Stimulated activated CD4-positive, alpha-beta T cell treated with anti-CD3 and anti-CD28 coated beads, Interleukin-1b, Interleukin-23, amount 100 ng/mL, for 48 hours (primary cell): ENCODE measurements around the gene CCDC188.
"Not testable (repeated sequence)": the region's sequence is repeated elsewhere in the genome, so short reads cannot be mapped to it uniquely, and the experiment has no call there.

Experiments
- DNase-seq: peaks from one replicate; pipeline ENCODE4 v3.0.0-alpha.2; 2020

Gene CCDC188

GRCh38 chr22:20169253-20169822, 18.5 kb upstream of the CCDC188 start:
- DNase-seq, result no peak

GRCh38 chr22:20167643-20168322, 16.9 kb upstream of the CCDC188 start:
- DNase-seq, result no peak

- no peak for DNase-seq
Observed at GRCh38 chr22:20166703-20167102, 15.8 kb upstream of the CCDC188 start.

GRCh38 chr22:20165913-20166312, 15.1 kb upstream of the CCDC188 start:
- no peak for DNase-seq

GRCh38 chr22:20165421-20165820, 14.6 kb upstream of the CCDC188 start:
- no peak for DNase-seq

GRCh38 chr22:20164863-20165262, 14.0 kb upstream of the CCDC188 start:
- DNase-seq, result no peak

GRCh38 chr22:20160041-20160440, 9.2 kb upstream of the CCDC188 start:
- DNase-seq, result no peak

GRCh38 chr22:20159531-20159930, 8.7 kb upstream of the CCDC188 start:
- not testable (repeated sequence) for DNase-seq

- DNase-seq, result no peak
Observed at GRCh38 chr22:20159076-20159475, 8.2 kb upstream of the CCDC188 start.

- DNase-seq, result no peak
Observed at GRCh38 chr22:20158391-20159036, 7.7 kb upstream of the CCDC188 start.

DNA sequence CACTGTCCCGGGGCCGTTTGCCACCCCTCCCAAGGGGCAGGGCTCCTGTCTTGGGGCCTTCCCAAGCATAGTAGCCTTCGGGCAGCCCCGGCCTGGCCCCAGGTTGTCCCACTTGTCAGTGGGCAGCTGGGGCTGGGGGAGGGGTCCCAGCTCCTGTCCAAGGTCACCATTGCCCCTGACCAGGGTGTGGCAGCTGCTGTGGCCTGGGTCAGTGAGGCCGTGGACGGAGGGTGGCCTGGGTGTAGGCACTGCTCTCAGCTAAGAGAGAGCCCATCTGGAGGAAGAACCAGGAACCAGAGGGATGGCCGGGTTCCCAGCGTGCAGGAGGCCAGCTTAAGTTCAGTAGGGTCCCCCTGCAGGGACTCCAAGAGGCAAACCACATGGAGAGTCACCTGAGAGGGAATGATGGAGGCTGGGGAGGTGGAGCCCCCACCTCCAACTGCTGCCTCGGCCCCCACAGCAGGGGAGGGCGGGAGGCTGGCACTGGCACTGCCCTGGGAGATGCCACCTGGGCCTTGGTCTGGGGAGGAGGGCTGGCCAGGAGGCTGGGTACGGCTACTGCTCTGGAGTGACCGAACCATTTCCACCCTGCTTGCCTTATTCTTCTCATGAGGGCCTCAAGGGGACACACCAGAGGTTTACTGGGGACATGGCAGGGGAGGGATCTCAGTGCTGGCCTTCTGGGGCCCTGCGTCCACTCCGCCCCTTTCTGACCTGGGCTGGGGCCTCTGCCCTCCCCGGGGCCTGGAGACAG, 6.8 kb upstream of the CCDC188 start:
- no peak for DNase-seq

- DNase-seq, result peak; percentile 85
Observed at GRCh38 chr22:20156611-20157429, 6.0 kb upstream of the CCDC188 start.

GRCh38 chr22:20156042-20156389, 5.2 kb upstream of the CCDC188 start:
- no peak for DNase-seq

GRCh38 chr22:20155330-20156041, 4.6 kb upstream of the CCDC188 start:
- no peak for DNase-seq

- no peak for DNase-seq
Observed at GRCh38 chr22:20154602-20155187, 3.8 kb upstream of the CCDC188 start.

- no peak for DNase-seq
Observed at GRCh38 chr22:20153945-20154344, 3.1 kb upstream of the CCDC188 start.

DNA sequence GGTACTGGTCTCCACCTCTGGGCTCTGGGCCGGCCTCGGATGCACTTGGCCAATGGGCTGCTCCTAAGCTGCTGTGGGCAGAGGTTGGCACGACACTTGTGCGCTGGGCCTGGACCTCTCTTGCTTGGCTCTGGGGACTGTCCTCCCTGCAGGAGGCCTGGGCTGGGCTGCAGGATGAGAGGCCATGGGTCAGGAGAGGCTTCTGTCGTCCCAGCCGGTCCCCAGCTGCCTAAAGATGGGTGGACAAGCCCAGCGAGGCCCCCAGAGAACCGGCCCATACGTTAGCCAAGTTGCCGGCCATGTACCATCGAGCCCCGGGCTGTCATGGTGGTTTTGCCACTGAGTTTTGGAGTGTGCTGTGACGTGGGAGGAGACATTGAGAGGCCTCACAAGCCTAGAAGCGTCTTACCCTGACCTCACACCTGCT, 1.6 kb upstream of the CCDC188 start:
- no peak for DNase-seq

DNA sequence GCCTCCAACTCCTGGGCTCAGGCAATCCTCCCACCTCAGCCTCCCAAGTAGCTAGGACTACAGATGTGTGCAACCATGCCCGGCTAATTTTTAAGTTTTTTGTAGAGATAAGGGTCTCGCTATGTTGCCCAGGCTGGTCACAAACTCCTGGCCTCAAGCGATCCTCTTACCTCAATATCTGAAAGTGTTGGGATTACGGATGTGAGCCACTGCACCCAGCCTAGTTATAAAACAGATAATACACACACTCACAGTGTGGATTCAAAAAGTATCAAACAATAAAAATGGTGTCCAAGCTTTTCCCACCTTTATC, 377 bp upstream of the CCDC188 start:
- DNase-seq, result no peak

DNA sequence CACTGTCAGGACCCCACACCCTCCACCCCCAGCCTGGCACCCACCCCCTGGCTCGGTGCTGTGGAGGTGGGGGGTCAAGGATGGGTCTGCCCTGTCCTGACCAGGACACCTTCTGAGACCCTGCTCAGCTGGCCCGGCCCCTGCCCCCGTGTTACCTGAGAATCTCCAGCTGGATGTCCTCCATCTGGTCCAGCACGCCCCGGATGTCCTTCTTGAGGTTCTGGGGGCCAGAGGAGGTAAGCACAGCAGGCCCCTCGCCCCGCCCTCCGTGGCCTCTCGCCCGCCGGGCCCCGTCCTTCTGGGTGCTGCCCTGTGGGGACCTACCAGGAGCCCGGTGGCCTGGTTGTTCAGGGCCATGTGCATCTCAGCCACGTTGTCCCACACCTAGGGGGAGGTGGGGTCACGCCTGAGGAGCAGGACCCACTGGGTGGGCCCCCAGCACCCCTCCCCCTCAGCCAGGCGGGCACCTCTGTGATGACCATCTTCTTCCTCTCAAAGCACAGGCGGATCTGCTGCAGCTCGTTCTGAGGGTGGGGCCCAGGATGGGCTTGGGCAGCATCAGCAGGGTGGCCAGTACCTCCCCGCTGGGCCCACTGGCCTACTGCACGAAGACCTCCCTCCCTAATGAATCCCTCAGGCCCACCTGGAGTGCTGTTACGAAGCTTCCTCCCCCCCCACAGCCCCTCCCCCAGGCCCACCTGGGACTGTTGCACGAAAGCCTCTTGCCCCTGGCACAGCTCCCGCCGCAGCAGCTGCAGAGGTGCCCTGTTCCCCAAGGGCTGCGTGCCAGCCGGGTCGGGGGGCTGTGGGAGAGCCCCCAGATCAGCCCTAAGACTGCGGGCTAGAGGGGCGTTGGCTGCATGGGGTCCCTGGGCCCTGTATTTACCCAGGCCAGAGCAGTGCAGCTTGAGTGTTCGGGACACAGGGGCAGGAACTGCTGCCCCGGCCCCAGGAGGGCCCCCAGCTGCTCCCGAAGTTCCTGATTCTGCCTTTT, 1.3 kb downstream of the CCDC188 start:
- no peak for DNase-seq

GRCh38 chr22:20148414-20148813, 2.4 kb downstream of the CCDC188 start:
- no peak for DNase-seq
